ENCODE data around the gene MAN1A1. TPM values are rescaled to one million over a fixed set of nuclear protein-coding genes. Genes with fewer than 3 reads are reported as not detected.
A peak's percentile ranks its signal among the peaks of the same experiment; 100 is the strongest.

MAN1A1 gene
- polyA plus RNA-seq, 2 of the 4 experiments (the other 2 are of a cell fraction) = 0.05 TPM; not detected in 1

GRCh38 chr6:119308991-119309657 lies 40.4 kb downstream of the MAN1A1 start:
- no peak for FAIRE-seq

GRCh38 chr6:119308048-119308570 lies 41.5 kb downstream of the MAN1A1 start:
- ChIA-PET POLR2A (no interaction called here), CTCF (no interaction called here)
- peak overlapping the region; percentile 51 for H3K4me2 ChIP-seq
- H3K9me3 ChIP-seq = no peaks in the 10 kb centered on the region
- TF ChIP-seq, protein P1, sequence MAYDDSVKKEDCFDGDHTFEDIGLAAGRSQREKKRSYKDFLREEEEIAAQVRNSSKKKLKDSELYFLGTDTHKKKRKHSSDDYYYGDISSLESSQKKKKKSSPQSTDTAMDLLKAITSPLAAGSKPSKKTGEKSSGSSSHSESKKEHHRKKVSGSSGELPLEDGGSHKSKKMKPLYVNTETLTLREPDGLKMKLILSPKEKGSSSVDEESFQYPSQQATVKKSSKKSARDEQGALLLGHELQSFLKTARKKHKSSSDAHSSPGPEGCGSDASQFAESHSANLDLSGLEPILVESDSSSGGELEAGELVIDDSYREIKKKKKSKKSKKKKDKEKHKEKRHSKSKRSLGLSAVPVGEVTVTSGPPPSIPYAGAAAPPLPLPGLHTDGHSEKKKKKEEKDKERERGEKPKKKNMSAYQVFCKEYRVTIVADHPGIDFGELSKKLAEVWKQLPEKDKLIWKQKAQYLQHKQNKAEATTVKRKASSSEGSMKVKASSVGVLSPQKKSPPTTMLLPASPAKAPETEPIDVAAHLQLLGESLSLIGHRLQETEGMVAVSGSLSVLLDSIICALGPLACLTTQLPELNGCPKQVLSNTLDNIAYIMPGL (CRISPR knock-in tag; IDR thresholded peaks at IDR 0.05; ENCODE audit: borderline replicate concordance) = no peak
- TF ChIP-seq, protein P2, sequence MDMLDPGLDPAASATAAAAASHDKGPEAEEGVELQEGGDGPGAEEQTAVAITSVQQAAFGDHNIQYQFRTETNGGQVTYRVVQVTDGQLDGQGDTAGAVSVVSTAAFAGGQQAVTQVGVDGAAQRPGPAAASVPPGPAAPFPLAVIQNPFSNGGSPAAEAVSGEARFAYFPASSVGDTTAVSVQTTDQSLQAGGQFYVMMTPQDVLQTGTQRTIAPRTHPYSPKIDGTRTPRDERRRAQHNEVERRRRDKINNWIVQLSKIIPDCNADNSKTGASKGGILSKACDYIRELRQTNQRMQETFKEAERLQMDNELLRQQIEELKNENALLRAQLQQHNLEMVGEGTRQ (IDR thresholded peaks at IDR 0.05) = 0 out of 2 replicates have a peak, but pooled peaks have one; percentile 15
- TF ChIP-seq FOSL2 (IDR thresholded peaks at IDR 0.05) (peak; percentile 45; the same call in 1 of the 2 replicates), FOSL2 (CRISPR knock-in tag; IDR thresholded peaks at IDR 0.05) (peak; percentile 88), NFE2L2 (conservative IDR thresholded peaks at IDR 0.05; ENCODE audit: low read length) (peak; percentile 51; the same call in 1 of the 2 replicates), MAFK (IDR thresholded peaks at IDR 0.05; ENCODE audit: partially characterized antibody) (peak; percentile 95), CEBPB (IDR thresholded peaks at IDR 0.05) (peak; percentile 47 to 76; a peak in 3 of 4 replicates), ZSCAN20 (CRISPR knock-in tag; IDR thresholded peaks at IDR 0.05) (no peak), JUNB (IDR thresholded peaks at IDR 0.05) (peak; percentile 31; the same call in 1 of the 2 replicates), HOXB5 (CRISPR knock-in tag; IDR thresholded peaks at IDR 0.05) (no peak)
- H3K4me1 ChIP-seq = peaks cover 10% of the 10 kb centered on the region
- DNase-seq (ENCODE audit: low read depth in 1 of 2, low spot score in 1 of 2) = peak in 1 of 2 experiments; percentile 27
- peak overlapping the region; percentile 14 to 39; a peak in 2 of 6 replicates for H3K27ac ChIP-seq
- WGBS (ENCODE audit: missing lambda C conversion rate) = 45% methylated on average over 2 of the region's 2 CpGs
- no peak overlapping the region for H3K4me3 ChIP-seq
- no peak for FAIRE-seq
- no peak for ATAC-seq

More at GRCh38 chr6:119308991-119309657, 40.4 kb downstream of the MAN1A1 start:
- peaks cover 10% of the 10 kb centered on the region for H3K4me1 ChIP-seq
- ChIA-PET POLR2A (no interaction called here), CTCF (no interaction called here)
- ATAC-seq (no peak), DNase-seq (ENCODE audit: low read depth in 1 of 2, low spot score in 1 of 2) (no peak)
- TF ChIP-seq CEBPB (IDR thresholded peaks at IDR 0.05) = no peak
- 74% methylated on average over 4 of the region's 4 CpGs for whole genome bisulfite sequencing (ENCODE audit: missing lambda C conversion rate)
- no peak overlapping the region for H3K27ac ChIP-seq
- H3K9me3 ChIP-seq = no peaks in the 10 kb centered on the region
- H3K4me2 ChIP-seq = no peak overlapping the region
- H3K4me3 ChIP-seq = no peak overlapping the region

GRCh38 chr6:119307056-119307455 lies 42.5 kb downstream of the MAN1A1 start:
- FAIRE-seq = no peak
- Histone ChIP-seq H3K27ac (no peak overlapping the region), H3K9me3 (no peaks in the 10 kb centered on the region), H3K4me2 (no peak overlapping the region), H3K4me1 (peaks cover 10% of the 10 kb centered on the region), H3K4me3 (no peak overlapping the region)
- ATAC-seq = no peak
- no peak for TF ChIP-seq SMC3 (IDR thresholded peaks at IDR 0.05)
- no peak for TF ChIP-seq POLR2AphosphoS2 (conservative IDR thresholded peaks at IDR 0.05; ENCODE audit: low read length)
- no peak for TF ChIP-seq CBX8 (IDR thresholded peaks at IDR 0.05)
- TF ChIP-seq NR3C1 (IDR thresholded peaks at IDR 0.05) = no peak
- TF ChIP-seq CHD2 (IDR thresholded peaks at IDR 0.05; ENCODE audit: low read length, partially characterized antibody) = no peak
- TF ChIP-seq ESRRA (IDR thresholded peaks at IDR 0.05; ENCODE audit: borderline replicate concordance, low read length) = no peak
- no peak for TF ChIP-seq HDAC2 (IDR thresholded peaks at IDR 0.05)
- no peak for TF ChIP-seq GATA3 (IDR thresholded peaks at IDR 0.05; ENCODE audit: borderline replicate concordance)
- no peak for TF ChIP-seq RNF2 (IDR thresholded peaks at IDR 0.05; ENCODE audit: borderline replicate concordance, low read depth)
- CTCF ChIA-PET = no interaction called here
- 23% methylated on average over 1 of the region's 1 CpG for WGBS (ENCODE audit: missing lambda C conversion rate)
- no peak for DNase-seq (ENCODE audit: low read depth in 1 of 2, low spot score in 1 of 2)
- POLR2A ChIA-PET = no interaction called here
